VCaP (cell line): ENCODE results near the gene SMAD6.

Source experiments
- H3K27ac ChIP-seq: fragments of 450-650 bp; 2 replicates; pipeline ENCODE4 v1.5.1; 2017
- CTCF ChIP-seq: fragments of 450-650 bp; conservative IDR thresholded peaks from 2 replicates; pipeline ENCODE4 v1.5.1; 2017; ENCODE audit warnings: mild to moderate bottlenecking, moderate library complexity

Gene SMAD6

DNA sequence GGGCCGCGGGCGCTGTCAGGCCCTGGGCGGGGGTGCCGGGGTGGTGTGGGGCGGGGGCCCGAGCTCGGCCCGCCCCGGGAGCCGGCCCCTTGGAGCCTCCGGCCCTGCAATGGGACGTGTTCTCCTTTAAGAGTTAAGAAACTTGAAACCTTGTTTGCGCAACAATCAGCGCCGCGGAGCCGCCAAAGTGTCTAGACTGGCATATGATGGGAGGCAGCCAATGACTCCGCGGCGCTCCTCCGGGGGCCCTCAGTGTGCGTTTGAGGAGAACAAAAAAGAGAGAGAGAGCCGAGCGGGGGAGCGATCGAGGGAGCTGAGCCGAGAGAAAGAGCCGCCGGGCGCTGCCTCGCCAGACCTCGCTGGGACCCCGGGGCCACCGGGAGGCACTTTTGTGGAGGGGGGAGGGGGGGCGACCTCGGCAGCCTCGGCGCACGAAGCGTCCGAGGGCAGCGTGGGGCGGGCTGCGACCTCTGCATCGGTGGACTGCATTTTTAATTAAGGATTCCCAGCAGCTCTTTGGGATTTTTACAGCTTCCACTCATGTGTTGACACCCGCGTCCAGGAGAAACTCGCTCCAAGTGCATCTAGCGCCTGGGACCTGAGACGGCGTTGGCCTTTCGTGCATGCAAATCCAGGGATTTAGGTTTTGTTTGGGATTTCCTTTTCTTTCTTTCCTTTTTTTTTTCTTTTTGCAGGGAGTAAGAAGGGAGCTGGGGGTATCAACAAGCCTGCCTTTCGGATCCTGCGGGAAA is at the start of gene SMAD6:
Gene SMAD6 (plus strand): TSS at position 202 of the 752 bp plus-strand sequence. CDS start 1,023 bp downstream, outside the sequence.
- peak within 1 kb of the TSS; percentile 88 for H3K27ac ChIP-seq
- TF ChIP-seq CTCF = no peak

DNA sequence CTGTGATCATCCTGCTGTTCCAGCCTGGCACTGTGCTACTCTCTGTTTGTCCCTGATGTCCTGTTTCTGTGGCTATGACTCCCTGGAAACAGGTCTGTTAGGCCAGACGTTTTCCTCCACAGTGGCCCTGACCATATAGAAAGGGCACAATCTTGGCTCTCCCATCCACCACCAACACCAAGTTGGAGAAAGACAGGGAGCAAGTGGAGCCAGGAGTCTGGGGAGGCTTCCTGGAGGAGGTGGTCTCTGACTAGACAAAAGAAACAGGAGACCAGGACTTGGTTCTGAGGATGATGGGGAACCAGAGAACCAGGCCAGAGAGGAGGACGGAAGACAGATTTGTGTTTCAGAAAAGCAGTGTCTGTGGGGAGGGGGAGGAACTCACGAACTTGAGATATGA is 49.2 kb upstream of the SMAD6 start:
- peak overlapping the region; percentile 99 for H3K27ac ChIP-seq
- no peak for TF ChIP-seq CTCF

DNA sequence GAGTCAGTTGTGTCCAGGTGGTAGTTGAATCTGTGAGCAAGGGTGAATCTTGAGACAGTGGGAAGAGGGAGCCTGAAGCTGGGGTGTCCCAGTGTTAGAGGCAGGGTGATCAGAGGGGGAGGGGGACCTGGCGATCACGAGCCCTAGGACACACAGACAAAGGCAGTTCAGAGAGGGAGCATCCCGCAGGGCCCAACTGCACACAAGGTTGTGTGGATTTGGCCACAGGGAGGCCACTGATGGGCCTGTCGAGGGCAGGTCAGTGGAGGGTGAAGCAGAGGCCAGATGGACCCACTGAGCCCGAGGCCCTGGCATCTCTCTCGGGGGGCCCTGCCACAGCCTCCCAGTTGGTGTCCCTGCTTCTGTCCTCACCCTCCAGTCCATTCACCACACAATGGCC is 48.6 kb upstream of the SMAD6 start:
- no peak for TF ChIP-seq CTCF

GRCh38 chr15:66653852-66654251 is 48.2 kb upstream of the SMAD6 start:
- peak overlapping the region; percentile 99 for H3K27ac ChIP-seq
- TF ChIP-seq CTCF = no peak

More for the DNA sequence above, 48.6 kb upstream of the SMAD6 start:
- peak overlapping the region; percentile 99 for H3K27ac ChIP-seq

DNA sequence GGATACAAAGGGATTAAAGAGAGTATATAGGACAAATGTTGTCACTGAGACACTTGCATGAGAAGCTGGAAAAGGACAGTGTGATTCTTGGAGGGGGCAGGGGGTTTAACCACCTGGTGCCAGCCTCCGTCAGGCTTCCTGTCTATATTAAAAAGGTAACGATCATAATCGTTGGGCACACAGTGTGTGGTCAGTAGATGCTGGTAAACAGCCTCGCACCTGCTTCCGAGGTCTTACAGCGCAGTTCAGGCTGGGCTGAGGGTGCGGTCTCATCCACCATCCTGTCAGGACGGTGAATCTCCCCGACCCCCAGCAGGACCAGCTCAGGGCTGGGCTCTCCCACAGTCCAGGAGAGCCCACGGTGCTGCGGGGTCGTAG is 47.7 kb upstream of the SMAD6 start:
- no peak for TF ChIP-seq CTCF
- peak overlapping the region; percentile 99 for H3K27ac ChIP-seq

- H3K27ac ChIP-seq = peak overlapping the region; percentile 99
- TF ChIP-seq CTCF = no peak
Measured at GRCh38 chr15:66654739-66655375, 47.2 kb upstream of the SMAD6 start.

- peak overlapping the region; percentile 99 for H3K27ac ChIP-seq
- TF ChIP-seq CTCF = no peak
Measured at GRCh38 chr15:66655511-66655910, 46.5 kb upstream of the SMAD6 start.
